Heart left ventricle (tissue), 16 donors: Measurements from ENCODE around the gene PLAGL2. TPM values are rescaled to one million over a fixed set of nuclear protein-coding genes. Genes with fewer than 3 reads are reported as not detected.

ENCODE experiments used
- ATAC-seq, 4 donors: fragments of 200-7000 bp; cut with Tn5 transposase; one replicate each; pipeline ENCODE4 v1.9.1; 2020 to 2022; ENCODE audit warnings: moderate library complexity in 4 of 4, mild to moderate bottlenecking in 3 of 4, moderate number of reproducible peaks in 1 of 4
- DNase-seq, 5 donors: peaks; one replicate each; pipeline ENCODE4 v3.0.0-alpha.2; 2020
- H3K27ac ChIP-seq, 12 donors: fragments of 200-600 bp; sonication (generic) in 4 of 12; one replicate each; pipeline versions ENCODE4 v1.5.0 to v1.8.0; 2016 to 2022; ENCODE audit warnings: mild to moderate bottlenecking in 2 of 12
- H3K27me3 ChIP-seq, 9 donors: fragments of 200-600 bp; sonication (generic) in 2 of 9; one replicate each; pipeline versions ENCODE4 v1.5.1 to v1.8.0; 2016 to 2022; ENCODE audit warnings: mild to moderate bottlenecking in 3 of 9
- H3K36me3 ChIP-seq, 9 donors: fragments of 200-600 bp; sonication (generic) in 2 of 9; one replicate each; pipeline versions ENCODE4 v1.5.0 to v1.8.0; 2018 to 2022; ENCODE audit warnings: mild to moderate bottlenecking in 2 of 9
- H3K4me1 ChIP-seq, 12 donors: fragments of 200-600 bp; sonication (generic) in 4 of 12; one replicate each; pipeline versions ENCODE4 v1.5.0 to v1.8.0; 2016 to 2022; ENCODE audit warnings: mild to moderate bottlenecking in 3 of 12
- H3K4me3 ChIP-seq, 12 donors: fragments of 200-600 bp; sonication (generic) in 4 of 12; one replicate each; pipeline versions ENCODE4 v1.5.0 to v1.8.0; 2017 to 2022; ENCODE audit warnings: mild to moderate bottlenecking in 9 of 12, moderate library complexity in 4 of 12
- H3K9me3 ChIP-seq, 12 donors: fragments of 200-600 bp; sonication (generic) in 4 of 12; one replicate each; pipeline versions ENCODE4 v1.5.0 to v1.8.0; 2016 to 2022; ENCODE audit warnings: mild to moderate bottlenecking in 1 of 12
- POLR2A ChIP-seq, 2 donors: fragments of 450-650 bp; IDR thresholded peaks; one replicate each; pipeline ENCODE4 v1.6.1; 2017; ENCODE audit warnings: antibody characterized with exemption in 2 of 2, mild to moderate bottlenecking in 2 of 2, moderate library complexity in 2 of 2
- WGBS, 4 donors: extraction: QIAGEN DNeasy Blood & Tissue Kit in 2 of 4; methylation state at CpG; one replicate each; pipeline versions ENCODE4 v1.1.5 to v1.1.7; 2013 to 2018; 5-methylcytosine and 5-hydroxymethylcytosine counted together
- intact Hi-C, 10 donors: fragments of 100-400 bp; cut with DNase I; formaldehyde crosslinking; loops; one replicate each; pipeline versions ENCODE4 v1.11.1 to v1.14.2; 2022
- polyA plus RNA-seq, 2 donors: library from polyadenylated mRNA; stranded (reverse); fragments of 200-250 nt; gene quantifications; one replicate each; pipeline ENCODE4 v1.2.3, GENCODE V29; 2013
- total RNA-seq, 9 donors: library from RNA; depleted of rRNA in 2 of 9; stranded (reverse); fragments of >200 nt in 2 of 9; fragmentation: NEBNext Ultra II Directional in 3 of 9; extraction: Animal tissue kit (Norgen Biotek cat#: 25700) in 3 of 9; gene quantifications; one replicate each; pipeline versions ENCODE4 v1.1.0 to v1.2.4, GENCODE V29; 2016 to 2023
- TF ChIP-seq, protein P1 (sequence below), 12 donors: fragments of 200-600 bp; sonication (generic) in 4 of 12; IDR thresholded peaks; one replicate each; pipeline versions ENCODE4 v1.5.0 to v1.8.0; 2018 to 2022; ENCODE audit warnings: antibody characterized with exemption in 12 of 12, mild to moderate bottlenecking in 5 of 12
- donor health status: ischemic (EF 13 %, LVEDD 7.1; RV severe dilation, severe dysfunction).
- donor health status: healthy with polysubstance abuse.
- donor health status: DM: no; HTN: yes; CAD: no.
- donor health status: DM: no; HTN: no; CAD: no.
- donor health status: ischemic (EF 25% LVEDD 6.9; RV normal size, moderate dysfunction).
- donor health status: ischemic (EF 25% LVEDD 5.7; RV mildly dilated, moderate dysfunction).
- donor health status: healthy.
- donor health status: DM: yes; HTN: yes; CAD: no.
- donor health status: ischemic (EF 35%, LVEDD 5.7; RV mildly dilated, moderate dysfunction).
- donor health status: nonischemic (EF 11% LVEDD 7.7; RV severe dilation, severe dysfunction).
- donor health status: DM: yes; HTN: yes; CAD: no.
- donor health status: PGD.
- donor health status: ischemic (EF 29% LVEDD 5.4; RV normal size, mild dysfunction).
- donor health status: nonischemic (EF 23%, LVEDD 6.1; RV moderate dilation, normal function).

The PLAGL2 gene
- total and polyA plus RNA-seq, 11 donors = 4.0 to 9.9 (median 6.3) TPM

DNA sequence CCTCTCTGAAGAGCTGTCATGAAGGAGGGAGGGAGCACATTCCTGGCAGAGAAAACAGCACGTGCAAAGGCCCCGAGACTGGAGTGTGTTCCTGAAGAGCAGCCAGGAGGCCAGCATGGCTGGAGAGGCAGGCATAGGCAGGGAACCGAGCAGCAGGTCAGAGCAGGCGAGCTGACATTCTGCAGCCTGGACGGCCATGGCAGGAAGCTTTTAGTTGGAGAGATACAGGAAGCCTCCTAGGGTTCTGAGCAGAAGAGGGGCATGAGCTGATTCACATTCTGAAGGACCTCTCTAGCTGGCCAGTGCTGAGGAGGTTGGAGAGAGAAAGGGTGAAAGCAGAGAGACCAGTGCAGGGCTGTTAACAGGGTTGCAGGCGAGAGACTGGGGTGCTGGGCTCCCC is 29.9 kb upstream of the PLAGL2 start:
- H3K36me3 ChIP-seq = peaks cover 0 to 47% (median 39%) of the 10 kb centered on the region in 9 donors
- H3K27me3 ChIP-seq = no peaks in the 10 kb centered on the region
- intact Hi-C loops = no loop called here
- no peak overlapping the region for H3K4me3 ChIP-seq
- no peak for ATAC-seq
- no peak for TF ChIP-seq POLR2A (IDR thresholded peaks at IDR 0.05)
- TF ChIP-seq, protein P1, sequence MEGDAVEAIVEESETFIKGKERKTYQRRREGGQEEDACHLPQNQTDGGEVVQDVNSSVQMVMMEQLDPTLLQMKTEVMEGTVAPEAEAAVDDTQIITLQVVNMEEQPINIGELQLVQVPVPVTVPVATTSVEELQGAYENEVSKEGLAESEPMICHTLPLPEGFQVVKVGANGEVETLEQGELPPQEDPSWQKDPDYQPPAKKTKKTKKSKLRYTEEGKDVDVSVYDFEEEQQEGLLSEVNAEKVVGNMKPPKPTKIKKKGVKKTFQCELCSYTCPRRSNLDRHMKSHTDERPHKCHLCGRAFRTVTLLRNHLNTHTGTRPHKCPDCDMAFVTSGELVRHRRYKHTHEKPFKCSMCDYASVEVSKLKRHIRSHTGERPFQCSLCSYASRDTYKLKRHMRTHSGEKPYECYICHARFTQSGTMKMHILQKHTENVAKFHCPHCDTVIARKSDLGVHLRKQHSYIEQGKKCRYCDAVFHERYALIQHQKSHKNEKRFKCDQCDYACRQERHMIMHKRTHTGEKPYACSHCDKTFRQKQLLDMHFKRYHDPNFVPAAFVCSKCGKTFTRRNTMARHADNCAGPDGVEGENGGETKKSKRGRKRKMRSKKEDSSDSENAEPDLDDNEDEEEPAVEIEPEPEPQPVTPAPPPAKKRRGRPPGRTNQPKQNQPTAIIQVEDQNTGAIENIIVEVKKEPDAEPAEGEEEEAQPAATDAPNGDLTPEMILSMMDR (IDR thresholded peaks at IDR 0.05) = no peak
- DNase-seq = no peak
- no peaks in the 10 kb centered on the region for H3K9me3 ChIP-seq
- peaks cover 0 to 25% (median 0%) of the 10 kb centered on the region in 12 donors for H3K4me1 ChIP-seq
- no peak overlapping the region for H3K27ac ChIP-seq
- 74 to 86% (median 84%) methylated on average over 6 of the region's 6 CpGs for WGBS, 4 donors

DNA sequence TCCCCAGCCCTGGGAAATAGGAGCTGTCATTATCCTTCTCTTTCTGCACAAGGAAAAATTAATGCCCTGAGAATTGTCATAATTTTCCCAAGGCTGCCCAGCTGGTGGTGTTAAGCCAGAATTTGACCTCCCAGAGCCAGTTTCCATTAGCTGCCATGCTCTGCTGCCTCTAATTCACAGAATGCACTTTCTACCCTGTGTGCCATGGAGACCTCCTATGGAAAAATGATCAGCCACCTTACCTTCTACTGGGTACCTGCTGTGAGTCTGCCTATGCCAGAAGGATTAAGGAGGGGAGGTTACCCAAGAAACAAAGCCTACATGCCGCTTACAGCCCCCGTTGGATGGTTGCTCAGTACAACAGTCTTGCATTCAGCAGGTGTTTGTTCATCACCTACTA is 29.3 kb upstream of the PLAGL2 start:
- TF ChIP-seq, protein P1 (IDR thresholded peaks at IDR 0.05) = no peak
- no peak for TF ChIP-seq POLR2A (IDR thresholded peaks at IDR 0.05)
- intact Hi-C loops = no loop called here
- no peaks in the 10 kb centered on the region for H3K27me3 ChIP-seq
- H3K9me3 ChIP-seq = no peaks in the 10 kb centered on the region
- no peak overlapping the region for H3K27ac ChIP-seq
- peaks cover 0 to 50% (median 45%) of the 10 kb centered on the region in 9 donors for H3K36me3 ChIP-seq
- H3K4me3 ChIP-seq = no peak overlapping the region
- 94 to 100% (median 97%) methylated on average over 2 of the region's 2 CpGs for WGBS, 4 donors
- H3K4me1 ChIP-seq = peaks cover 0 to 31% (median 0%) of the 10 kb centered on the region in 12 donors
- ATAC-seq = no peak
- DNase-seq = no peak

DNA sequence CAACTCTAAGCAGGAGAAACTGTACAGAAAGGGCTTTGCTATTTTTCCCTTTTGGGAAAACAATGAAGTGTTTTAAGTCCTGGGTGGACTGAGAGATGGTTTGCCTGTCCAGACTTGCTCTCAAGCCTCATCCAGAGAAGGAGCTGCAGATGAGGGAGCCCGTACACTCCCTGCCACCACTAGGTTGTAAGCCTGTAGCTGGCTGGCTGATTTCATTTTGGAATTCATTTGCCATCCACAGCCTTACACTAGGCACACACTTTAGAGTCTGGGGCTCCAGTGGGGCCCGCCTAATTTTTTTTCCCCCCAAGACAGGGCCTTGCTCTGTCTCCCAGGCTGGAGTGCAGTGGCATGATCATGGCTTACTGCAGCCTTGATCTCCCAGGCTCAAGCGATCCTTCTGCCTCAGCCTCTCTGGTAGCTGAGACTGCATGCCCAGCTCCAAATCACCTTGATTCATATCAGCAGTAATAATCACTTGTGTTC is 28.5 kb upstream of the PLAGL2 start:
- H3K36me3 ChIP-seq = peaks cover 0 to 58% (median 52%) of the 10 kb centered on the region in 9 donors
- intact Hi-C loops = no loop called here
- H3K4me3 ChIP-seq = no peak overlapping the region
- peaks cover 0 to 37% (median 0%) of the 10 kb centered on the region in 12 donors for H3K4me1 ChIP-seq
- H3K27me3 ChIP-seq = no peaks in the 10 kb centered on the region
- H3K9me3 ChIP-seq = no peaks in the 10 kb centered on the region
- DNase-seq (no peak), ATAC-seq (no peak)
- WGBS, 4 donors = 92 to 100% (median 94%) methylated on average over 3 of the region's 3 CpGs
- no peak for TF ChIP-seq POLR2A (IDR thresholded peaks at IDR 0.05)
- TF ChIP-seq, protein P1 (IDR thresholded peaks at IDR 0.05) = no peak
- no peak overlapping the region for H3K27ac ChIP-seq

DNA sequence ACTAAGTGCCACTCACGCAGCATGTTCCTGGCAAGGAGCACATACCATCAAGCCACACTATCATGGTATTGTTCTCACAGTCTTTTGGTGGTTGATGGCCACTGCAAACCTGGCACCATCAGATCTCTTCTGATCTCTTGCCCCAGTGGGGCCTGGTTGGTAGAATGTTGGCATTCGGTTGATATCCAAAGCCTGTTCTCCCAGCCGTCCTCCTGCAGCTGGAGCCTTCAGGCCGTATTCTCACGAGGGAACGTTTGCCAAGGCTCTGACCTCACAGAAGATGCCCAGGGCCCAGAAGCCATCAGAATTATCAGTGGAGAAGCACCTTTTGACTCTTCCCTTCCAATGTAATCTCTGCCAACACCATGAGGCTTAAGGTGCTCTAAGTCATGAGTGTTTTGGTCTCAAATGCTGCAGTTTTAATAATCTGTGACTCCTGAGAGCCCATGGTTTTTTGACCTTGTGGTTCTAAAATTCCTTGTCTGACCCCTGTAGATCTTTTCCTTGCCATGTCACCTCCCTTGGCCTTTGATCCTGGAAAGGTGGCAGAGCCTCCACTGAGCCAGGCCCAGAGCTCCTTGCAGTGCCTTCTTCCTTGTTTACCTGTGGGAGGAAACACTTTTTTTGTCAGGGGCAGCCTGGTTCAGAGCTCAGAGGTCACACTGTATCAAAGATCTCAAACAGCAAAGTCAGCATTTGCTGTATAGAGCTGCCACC is 27.9 kb upstream of the PLAGL2 start:
- TF ChIP-seq, protein P1 (IDR thresholded peaks at IDR 0.05) = no peak
- no peak for TF ChIP-seq POLR2A (IDR thresholded peaks at IDR 0.05)
- 79 to 90% (median 85%) methylated on average over 6 of the region's 6 CpGs for WGBS, 4 donors
- no peak for ATAC-seq
- Histone ChIP-seq H3K27ac (no peak overlapping the region), H3K27me3 (no peaks in the 10 kb centered on the region), H3K9me3 (no peaks in the 10 kb centered on the region), H3K4me1 (peaks cover 0 to 37% (median 0%) of the 10 kb centered on the region in 12 donors), H3K36me3 (peaks cover 0 to 64% (median 58%) of the 10 kb centered on the region in 9 donors), H3K4me3 (no peak overlapping the region)
- intact Hi-C loops = no loop called here
- no peak for DNase-seq
